Esophagus squamous epithelium (tissue), 4 donors: Measurements from ENCODE around the gene IFT25.

ENCODE experiments used
- POLR2A ChIP-seq, 4 donors: fragments of 450-650 bp; IDR thresholded peaks; one replicate each; pipeline ENCODE4 v1.6.1; 2017; ENCODE audit warnings: antibody characterized with exemption in 4 of 4, mild to moderate bottlenecking in 4 of 4, moderate library complexity in 3 of 4
- TF ChIP-seq, protein P1 (sequence below), 6 experiments: fragments of 450-650 bp in 4 of 6; fragments of 200-600 bp in 2 of 6; sonication (generic) in 2 of 6; IDR thresholded peaks; one replicate each; pipeline ENCODE4 v1.5.1; 2016 to 2019; ENCODE audit warnings: antibody characterized with exemption in 6 of 6, mild to moderate bottlenecking in 4 of 6, moderate library complexity in 4 of 6

- TF ChIP-seq, protein P1, sequence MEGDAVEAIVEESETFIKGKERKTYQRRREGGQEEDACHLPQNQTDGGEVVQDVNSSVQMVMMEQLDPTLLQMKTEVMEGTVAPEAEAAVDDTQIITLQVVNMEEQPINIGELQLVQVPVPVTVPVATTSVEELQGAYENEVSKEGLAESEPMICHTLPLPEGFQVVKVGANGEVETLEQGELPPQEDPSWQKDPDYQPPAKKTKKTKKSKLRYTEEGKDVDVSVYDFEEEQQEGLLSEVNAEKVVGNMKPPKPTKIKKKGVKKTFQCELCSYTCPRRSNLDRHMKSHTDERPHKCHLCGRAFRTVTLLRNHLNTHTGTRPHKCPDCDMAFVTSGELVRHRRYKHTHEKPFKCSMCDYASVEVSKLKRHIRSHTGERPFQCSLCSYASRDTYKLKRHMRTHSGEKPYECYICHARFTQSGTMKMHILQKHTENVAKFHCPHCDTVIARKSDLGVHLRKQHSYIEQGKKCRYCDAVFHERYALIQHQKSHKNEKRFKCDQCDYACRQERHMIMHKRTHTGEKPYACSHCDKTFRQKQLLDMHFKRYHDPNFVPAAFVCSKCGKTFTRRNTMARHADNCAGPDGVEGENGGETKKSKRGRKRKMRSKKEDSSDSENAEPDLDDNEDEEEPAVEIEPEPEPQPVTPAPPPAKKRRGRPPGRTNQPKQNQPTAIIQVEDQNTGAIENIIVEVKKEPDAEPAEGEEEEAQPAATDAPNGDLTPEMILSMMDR (IDR thresholded peaks at IDR 0.05) = no peak
- no peak for TF ChIP-seq POLR2A (IDR thresholded peaks at IDR 0.05)
Measured at GRCh38 chr1:53944469-53945182, 873 bp downstream of the IFT25 start.
